ENCODE measurements around the gene PSMA6.
"Not testable (repeated sequence)": the region's sequence is repeated elsewhere in the genome, so short reads cannot be mapped to it uniquely, and the experiment has no call there.

PSMA6 gene

DNA sequence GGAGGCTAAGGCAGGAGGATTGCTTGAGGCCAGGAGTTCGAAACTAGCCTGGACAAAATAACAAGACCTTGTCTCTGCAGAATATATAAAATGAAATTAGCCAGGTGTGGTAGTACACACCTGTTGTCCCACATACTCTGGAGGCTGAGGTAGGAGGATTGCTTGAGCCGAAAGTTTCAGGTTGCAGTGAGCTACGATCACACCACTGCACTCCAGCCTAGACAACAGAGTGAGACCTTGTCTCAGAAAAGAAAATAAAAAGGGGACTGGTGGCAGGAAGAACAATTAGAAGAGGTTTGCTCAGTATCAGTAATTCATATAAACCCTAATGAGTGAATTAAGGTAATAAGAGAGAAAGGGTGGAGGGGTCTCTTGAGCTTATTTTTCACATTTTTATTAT, 8.0 kb downstream of the PSMA6 start:
- no peak overlapping the region for H3K4me3 ChIP-seq (ENCODE audit: low read depth, low read length)
- no peak for TF ChIP-seq CTCF (IDR thresholded peaks at IDR 0.05; ENCODE audit: control insufficient read depth, extremely low read depth, insufficient read depth)
- DNase-seq (ENCODE audit: low read depth): no peak

DNA sequence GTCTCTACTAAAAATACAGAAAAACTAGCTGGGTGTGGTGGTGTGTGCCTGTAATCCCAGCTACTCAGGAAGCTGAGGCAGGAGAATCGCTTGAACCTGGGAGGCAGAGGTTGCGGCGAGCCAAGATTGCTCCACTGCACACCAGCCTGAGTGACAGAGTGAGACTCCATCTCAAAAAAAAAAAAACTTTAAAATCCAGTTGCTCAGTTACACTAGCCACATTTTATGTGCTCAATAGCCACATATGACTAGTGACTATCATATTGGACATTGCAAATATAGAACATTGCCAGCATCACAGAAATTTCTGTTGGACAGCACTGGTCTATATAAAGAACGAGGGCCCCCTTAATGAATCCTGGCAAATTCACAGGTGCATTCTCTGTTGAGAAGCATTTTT, 9.2 kb downstream of the PSMA6 start:
- H3K4me3 ChIP-seq (ENCODE audit: low read depth, low read length); DNase-seq (ENCODE audit: low read depth): not testable (repeated sequence)

- H3K4me3 ChIP-seq (ENCODE audit: low read depth, low read length): no peak overlapping the region
- TF ChIP-seq CTCF (IDR thresholded peaks at IDR 0.05; ENCODE audit: control insufficient read depth, extremely low read depth, insufficient read depth): no peak
- no peak for DNase-seq (ENCODE audit: low read depth)
These were observed 9.8 kb downstream of the PSMA6 start for GRCh38 chr14:35301735-35302528.

- no peak for TF ChIP-seq CTCF (IDR thresholded peaks at IDR 0.05; ENCODE audit: control insufficient read depth, extremely low read depth, insufficient read depth)
- no peak for DNase-seq (ENCODE audit: low read depth)
- no peak overlapping the region for H3K4me3 ChIP-seq (ENCODE audit: low read depth, low read length)
These were observed 11.2 kb downstream of the PSMA6 start for GRCh38 chr14:35303149-35303935.

GRCh38 chr14:35304812-35305462, 12.8 kb downstream of the PSMA6 start:
- TF ChIP-seq CTCF (IDR thresholded peaks at IDR 0.05; ENCODE audit: control insufficient read depth, extremely low read depth, insufficient read depth): no peak
- no peak overlapping the region for H3K4me3 ChIP-seq (ENCODE audit: low read depth, low read length)
- DNase-seq (ENCODE audit: low read depth): no peak

DNA sequence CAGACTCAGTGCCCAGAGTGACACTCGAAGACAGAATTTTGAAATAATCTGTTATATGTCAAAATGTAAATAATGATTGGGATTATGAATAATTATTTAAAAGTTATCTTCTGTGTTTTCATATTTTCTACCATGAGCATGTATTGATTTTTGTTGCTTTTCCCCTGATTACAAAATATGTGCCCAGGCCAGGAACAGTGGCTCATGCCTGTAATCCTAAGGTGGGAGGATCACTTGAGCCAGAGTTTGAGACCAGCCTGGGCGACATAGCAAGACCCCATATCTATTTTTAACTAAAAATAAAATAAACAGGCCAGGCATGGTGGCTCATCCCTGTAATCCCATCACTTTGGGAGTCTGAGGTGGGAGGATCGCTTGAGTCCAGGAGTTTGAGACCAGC, 13.5 kb downstream of the PSMA6 start:
- DNase-seq (ENCODE audit: low read depth): no peak
- H3K4me3 ChIP-seq (ENCODE audit: low read depth, low read length): no peak overlapping the region
- TF ChIP-seq CTCF (IDR thresholded peaks at IDR 0.05; ENCODE audit: control insufficient read depth, extremely low read depth, insufficient read depth): no peak

DNA sequence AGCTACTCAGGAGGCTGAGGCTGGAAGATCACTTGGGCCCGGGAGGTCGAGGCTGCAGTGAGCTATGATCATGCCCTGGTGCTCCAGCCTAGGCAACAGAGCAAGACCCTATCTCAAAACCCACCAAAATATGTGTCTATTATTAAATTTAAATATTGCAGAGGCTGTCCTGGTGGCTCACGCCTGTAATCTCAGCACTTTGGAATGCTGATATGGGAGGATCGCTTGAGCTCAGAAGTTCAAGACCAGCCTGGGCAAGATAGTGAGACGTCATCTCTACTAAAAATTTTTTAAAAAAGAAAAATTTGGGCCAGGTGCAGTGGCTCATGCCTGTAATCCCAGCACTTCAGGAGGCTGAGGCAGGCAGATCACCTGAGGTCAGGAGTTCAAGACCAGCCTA, 13.9 kb downstream of the PSMA6 start:
- no peak for TF ChIP-seq CTCF (IDR thresholded peaks at IDR 0.05; ENCODE audit: control insufficient read depth, extremely low read depth, insufficient read depth)
- no peak overlapping the region for H3K4me3 ChIP-seq (ENCODE audit: low read depth, low read length)
- no peak for DNase-seq (ENCODE audit: low read depth)
